Measurements from ENCODE around the gene RYR2.

The RYR2 gene

DNA sequence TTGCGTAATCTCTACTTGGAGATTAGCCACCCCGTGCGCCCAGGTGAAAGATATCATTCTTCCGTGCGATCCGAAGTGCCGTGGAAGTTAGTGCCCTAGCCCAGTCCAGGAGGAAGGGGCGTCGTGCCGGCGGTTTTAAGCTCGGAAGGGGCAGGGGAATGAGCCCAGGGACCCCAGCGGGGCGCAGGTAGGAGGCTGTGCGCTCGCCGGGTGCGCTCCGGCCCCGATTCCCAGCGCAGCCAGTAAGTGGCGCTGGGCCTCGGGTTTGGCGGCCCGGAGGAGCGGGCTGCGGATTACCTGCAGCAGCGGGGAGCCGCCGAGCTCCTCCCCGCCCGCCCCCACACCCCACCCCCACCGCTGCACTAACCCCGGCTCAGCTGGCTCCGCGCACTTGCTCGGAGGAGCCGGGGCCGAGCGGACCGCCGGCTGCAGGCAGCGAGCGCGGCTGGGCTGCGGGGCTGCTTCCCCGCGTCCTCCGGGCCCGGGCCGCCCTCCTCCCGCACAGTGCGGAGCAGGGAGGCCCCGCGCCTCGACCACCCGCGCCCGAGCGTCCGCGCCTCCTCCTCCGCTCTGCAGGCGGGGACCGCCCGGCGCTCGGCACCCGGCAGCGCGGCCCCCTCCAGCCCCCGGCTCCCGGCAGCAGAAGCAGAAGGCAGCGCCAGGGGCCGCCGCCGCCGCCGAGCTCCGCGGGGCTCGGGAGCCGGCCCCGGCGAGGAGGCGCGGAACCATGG is at the start of gene RYR2:
RYR2 (plus strand) TSS at position 390 of the 731 bp plus-strand sequence; CDS start at position 728, 338 bp downstream.
- DNase-seq (ENCODE audit: low read depth), result no peak

- no peak for DNase-seq (ENCODE audit: low read depth)
These were observed 49.5 kb upstream of the RYR2 start for GRCh38 chr1:236992449-236992848.

- no peak for DNase-seq (ENCODE audit: low read depth)
These were observed 47.5 kb upstream of the RYR2 start for GRCh38 chr1:236994450-236994849.

GRCh38 chr1:236997361-236997760 is 44.6 kb upstream of the RYR2 start:
- DNase-seq (ENCODE audit: low read depth), result no peak

GRCh38 chr1:236997882-236998281 is 44.1 kb upstream of the RYR2 start:
- DNase-seq (ENCODE audit: low read depth), result no peak

- DNase-seq (ENCODE audit: low read depth), result no peak
These were observed 43.4 kb upstream of the RYR2 start for GRCh38 chr1:236998546-236998945.

DNA sequence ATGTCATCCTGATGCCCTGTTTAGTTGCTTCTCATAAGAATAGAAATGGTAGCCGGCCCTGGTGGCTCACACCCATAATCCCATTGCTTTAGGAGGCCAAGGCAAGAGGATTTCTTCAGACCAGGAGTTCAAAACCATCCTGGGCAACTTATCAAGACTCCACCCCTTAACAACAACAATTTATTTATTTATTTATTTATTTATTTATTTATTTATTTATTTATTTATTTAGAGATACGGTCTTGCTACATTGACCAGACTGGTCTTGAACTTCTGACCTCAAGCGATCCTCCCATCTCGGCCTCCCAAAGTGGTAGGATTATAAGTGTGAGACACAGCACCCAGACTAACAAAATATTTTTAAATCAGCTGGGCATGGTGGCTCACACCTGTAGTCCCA is 41.8 kb upstream of the RYR2 start:
- no peak for DNase-seq (ENCODE audit: low read depth)

- no peak for DNase-seq (ENCODE audit: low read depth)
These were observed 38.5 kb upstream of the RYR2 start for GRCh38 chr1:237003516-237003915.

- no peak for DNase-seq (ENCODE audit: low read depth)
These were observed 37.9 kb upstream of the RYR2 start, which contains the start of gene MT1HL1 for GRCh38 chr1:237004116-237004515. Gene MT1HL1 (minus strand): TSS chr1:237004441. CDS start chr1:237004372, 69 bp downstream.

- DNase-seq (ENCODE audit: low read depth), result no peak
These were observed 36.3 kb upstream of the RYR2 start for GRCh38 chr1:237005674-237006073.

DNA sequence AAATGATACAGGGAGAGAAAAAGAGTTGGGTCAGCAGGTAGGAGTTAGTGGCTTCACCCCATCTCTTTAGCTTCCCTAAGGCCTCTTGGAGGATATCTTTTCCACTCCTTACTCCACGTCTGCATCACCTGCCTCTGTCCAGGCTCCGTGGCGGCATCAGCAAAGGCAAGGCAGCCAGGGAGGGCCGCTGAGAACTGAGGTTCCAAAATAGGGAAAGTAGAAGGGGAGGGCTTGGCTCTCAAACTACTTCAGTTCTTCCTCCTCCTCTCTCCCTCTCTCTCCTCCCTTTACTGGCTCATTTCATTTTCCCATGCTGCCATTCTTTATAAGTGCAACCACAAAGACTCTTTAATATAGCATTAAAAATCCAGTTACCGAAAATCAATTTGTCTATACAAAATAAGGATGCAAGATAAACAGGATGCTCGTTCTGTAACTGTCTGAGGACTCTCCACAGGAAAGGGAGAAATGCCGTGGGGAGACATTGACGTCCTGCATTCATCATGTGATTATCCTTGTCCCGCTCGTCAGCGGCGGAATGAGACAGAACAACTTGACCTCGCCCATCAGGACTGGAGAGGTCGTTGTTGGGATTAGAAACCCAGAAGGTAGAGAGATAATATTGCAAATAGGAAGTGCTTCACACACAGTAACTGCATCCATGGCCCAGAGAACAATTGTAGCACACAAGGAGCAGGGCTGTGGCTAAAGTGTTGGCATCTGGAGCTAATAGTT is 34.7 kb upstream of the RYR2 start:
- no peak for DNase-seq (ENCODE audit: low read depth)

DNA sequence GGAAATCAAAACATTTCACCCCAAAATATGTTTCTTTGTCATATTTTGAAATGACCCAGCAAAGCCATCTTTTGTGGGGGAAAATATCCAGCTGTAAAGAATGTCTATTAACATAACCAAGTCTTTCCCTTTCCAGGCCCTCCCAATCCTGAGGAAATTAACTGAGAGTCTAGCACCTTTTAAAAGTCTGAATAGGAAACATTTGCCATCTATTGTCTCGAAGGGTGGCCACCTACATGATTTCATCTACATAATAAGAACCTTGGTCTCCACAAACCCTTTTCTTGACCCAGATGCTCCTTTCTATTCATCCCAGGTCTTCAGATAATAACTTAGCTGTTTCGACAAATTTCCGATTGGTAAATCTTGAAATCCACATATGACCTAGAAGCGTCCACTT is 32.4 kb upstream of the RYR2 start:
- no peak for DNase-seq (ENCODE audit: low read depth)

DNA sequence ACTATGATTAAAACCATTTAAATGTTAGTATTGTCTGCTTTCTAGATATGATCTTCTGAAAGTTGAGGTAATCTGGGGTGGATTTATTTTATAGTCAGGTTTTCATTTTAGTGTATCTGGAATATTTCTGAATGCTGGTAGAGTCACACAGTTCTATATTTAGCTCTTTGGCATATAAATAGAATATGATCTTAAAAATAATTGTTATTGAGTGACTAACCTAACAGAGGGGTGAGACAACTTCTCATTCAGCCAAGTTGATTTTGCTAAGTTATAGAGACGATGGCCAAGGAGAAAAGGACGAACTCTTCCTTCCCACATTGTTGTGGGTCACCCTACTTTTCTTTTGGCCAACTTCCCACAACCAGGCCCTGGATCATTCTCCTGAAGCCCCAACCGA is 30.6 kb upstream of the RYR2 start:
- no peak for DNase-seq (ENCODE audit: low read depth)

DNA sequence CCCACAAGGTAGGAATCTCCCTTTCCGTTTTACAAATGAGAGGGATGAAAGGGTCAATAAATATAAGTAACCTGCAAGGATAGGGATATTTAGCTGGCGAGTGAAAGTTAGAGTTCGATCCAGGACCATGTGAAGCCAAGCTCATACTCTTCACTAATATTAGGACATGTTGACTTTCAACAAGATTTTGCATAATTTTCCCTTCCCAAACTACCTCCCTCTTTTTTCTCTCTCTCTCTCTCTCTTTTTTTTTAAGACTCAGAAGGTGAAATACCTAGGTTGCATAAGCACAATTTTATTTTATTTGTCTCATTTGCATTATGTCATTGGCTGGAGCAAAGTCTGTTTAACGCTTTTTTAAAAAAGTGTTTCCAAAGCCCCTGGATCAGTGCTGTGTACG is 29.6 kb upstream of the RYR2 start:
- DNase-seq (ENCODE audit: low read depth), result no peak

- DNase-seq (ENCODE audit: low read depth), result peak; percentile 15
These were observed 29.1 kb upstream of the RYR2 start for GRCh38 chr1:237012788-237013383.

DNA sequence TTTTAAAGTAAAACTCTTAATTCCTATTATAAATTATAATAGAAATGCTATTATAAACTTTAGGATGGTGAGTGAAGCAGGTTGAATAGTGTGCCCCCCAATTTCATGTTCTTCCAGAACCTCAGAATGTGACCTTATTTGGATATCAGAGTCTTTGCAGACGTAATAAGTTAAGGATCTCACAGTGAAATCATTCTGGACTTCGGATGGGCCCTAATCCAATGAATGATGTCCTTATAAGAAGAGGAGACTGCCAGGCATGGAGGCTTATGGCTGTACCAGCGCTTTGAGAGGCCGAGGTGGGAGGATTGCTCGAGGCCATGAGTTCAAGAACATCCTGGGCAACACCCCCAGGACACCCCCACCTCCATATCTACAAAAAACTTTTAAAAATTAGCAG is 28.4 kb upstream of the RYR2 start:
- DNase-seq (ENCODE audit: low read depth), result no peak

DNA sequence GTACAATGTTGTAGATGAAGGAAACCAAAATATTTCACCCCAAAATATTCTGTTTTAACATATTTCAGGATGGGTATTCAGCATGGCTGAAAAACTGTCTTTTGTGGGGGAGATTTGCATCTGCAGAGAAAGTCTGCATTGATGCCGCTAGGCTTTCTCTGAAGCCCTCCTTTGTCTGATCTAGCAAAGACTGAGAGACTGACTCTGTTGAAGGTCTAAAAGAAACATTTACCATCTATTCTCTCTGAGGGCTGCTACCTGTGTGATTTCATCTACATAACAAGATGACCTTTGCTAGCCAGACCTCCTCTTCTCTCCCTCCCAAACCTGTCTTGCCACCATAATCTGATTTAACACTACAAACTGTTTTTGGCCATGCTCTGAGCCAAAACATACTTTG is 25.4 kb upstream of the RYR2 start:
- DNase-seq (ENCODE audit: low read depth), result no peak

DNA sequence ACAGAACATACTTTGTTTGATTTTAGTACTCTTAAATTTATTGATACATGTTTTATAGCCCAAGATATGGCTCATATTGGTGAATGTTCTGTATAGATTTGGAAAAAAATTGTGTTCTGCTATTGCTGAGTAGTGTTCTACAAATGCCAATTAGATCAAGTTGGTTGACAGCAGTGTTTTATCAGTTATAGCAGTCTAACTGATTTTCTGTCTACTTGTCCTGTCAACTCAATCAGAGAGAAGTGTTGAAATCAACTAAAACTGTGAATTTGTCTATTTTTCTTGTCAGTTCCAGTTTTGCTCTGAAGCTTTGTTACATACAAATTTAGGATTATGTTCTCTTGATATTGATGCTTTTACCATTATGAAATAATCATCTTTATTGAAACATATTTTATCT is 23.1 kb upstream of the RYR2 start:
- no peak for DNase-seq (ENCODE audit: low read depth)

GRCh38 chr1:237025358-237026074 is 16.5 kb upstream of the RYR2 start:
- DNase-seq (ENCODE audit: low read depth), result no peak

DNA sequence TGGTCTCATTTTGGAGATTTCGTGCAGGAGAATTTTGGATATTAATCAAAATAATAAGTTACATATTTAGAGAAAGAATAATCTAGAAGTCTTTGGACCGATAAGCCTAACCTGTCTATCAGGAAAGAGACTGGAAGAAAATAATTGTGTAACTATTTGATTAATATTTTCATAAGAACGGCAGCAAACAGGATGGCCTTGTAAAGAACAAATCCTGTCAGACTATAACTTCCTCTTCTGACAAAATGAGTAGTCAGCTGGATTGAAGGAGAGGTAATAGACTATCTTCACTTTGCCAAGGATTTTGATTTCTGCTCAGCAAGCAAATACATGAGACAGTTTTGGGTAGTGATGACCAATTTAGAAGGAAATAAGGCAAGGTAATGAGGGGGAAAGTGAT is 12.7 kb upstream of the RYR2 start:
- no peak for DNase-seq (ENCODE audit: low read depth)

- DNase-seq (ENCODE audit: low read depth), result no peak
These were observed 12.0 kb upstream of the RYR2 start for GRCh38 chr1:237029850-237030535.

- no peak for DNase-seq (ENCODE audit: low read depth)
These were observed 10.5 kb upstream of the RYR2 start for GRCh38 chr1:237031480-237031879.
